Measurements from ENCODE around the gene ADIPOQ. TPM values are rescaled to one million over a fixed set of nuclear protein-coding genes. Genes with fewer than 3 reads are reported as not detected.
"Not testable (repeated sequence)": the region's sequence is repeated elsewhere in the genome, so short reads cannot be mapped to it uniquely, and the experiment has no call there.

The ADIPOQ gene
- total and polyA plus RNA-seq, 2 of the 4 experiments (the other 2 are of a cell fraction): not detected

GRCh38 chr3:186811313-186811712 is 31.2 kb upstream of the ADIPOQ start:
- H2AK9ac ChIP-seq (replicated peaks; ENCODE audit: low read depth, low read length, poor library complexity); H2AK5ac ChIP-seq (ENCODE audit: low read depth, low read length); H2BK5ac ChIP-seq (ENCODE audit: low read depth, low read length, poor library complexity, severe bottlenecking); dilution Hi-C loops (cut with HindIII; ENCODE audit: low sequenced_read_pairs, unreplicated experiment); H3K23ac ChIP-seq (ENCODE audit: low read depth, low read length); H3K4ac ChIP-seq (ENCODE audit: low read depth, low read length); H3K79me1 ChIP-seq (ENCODE audit: low read depth in 1 of 2, low read length in 2 of 2); H3K27me3 ChIP-seq (ENCODE audit: control insufficient read depth, insufficient read depth, low read length); H2BK15ac ChIP-seq (ENCODE audit: low read depth, low read length); H3K9ac ChIP-seq (ENCODE audit: low read depth, low read length); H3K36me3 ChIP-seq (ENCODE audit: control insufficient read depth, insufficient read depth, low read length); H2BK120ac ChIP-seq (ENCODE audit: low read depth, low read length); H3K56ac ChIP-seq (ENCODE audit: extremely low read depth, insufficient read depth, low read length); H4K5ac ChIP-seq (ENCODE audit: low read depth, low read length); H3K14ac ChIP-seq (replicated peaks; ENCODE audit: low read depth, low read length); H4K8ac ChIP-seq (ENCODE audit: low read depth in 2 of 2, low read length in 2 of 2); H3K4me2 ChIP-seq (ENCODE audit: low read depth, low read length); H4K20me1 ChIP-seq (ENCODE audit: insufficient read depth, low read length); ATAC-seq (ENCODE audit: low read depth); BruUV-seq (replicated peaks); H2BK20ac ChIP-seq (ENCODE audit: low read depth, low read length); H3K18ac ChIP-seq (ENCODE audit: low read depth, low read length); CTCF ChIA-PET; H3K9me3 ChIP-seq (ENCODE audit: control insufficient read depth, insufficient read depth, low read length); DNase-seq; H3K4me1 ChIP-seq (ENCODE audit: control insufficient read depth, insufficient read depth, low read length); POLR2A ChIA-PET (ENCODE audit: unreplicated experiment); H4K91ac ChIP-seq (ENCODE audit: insufficient read depth, low read depth, low read length); H3K9me1 ChIP-seq (ENCODE audit: insufficient read depth, low read length); H3K27ac ChIP-seq (ENCODE audit: insufficient read depth, low read length); H2AFZ ChIP-seq (replicated peaks; ENCODE audit: low read length, poor library complexity); H3K4me3 ChIP-seq (ENCODE audit: insufficient read depth, low read depth, low read length): not testable (repeated sequence)
- no CpG with 5 or more reads among the region's 29 CpGs for WGBS, 2 experiments (ENCODE audit: extremely low coverage in 2 of 2, insufficient read length in 1 of 2)
- in situ Hi-C loops (cut with MboI; ENCODE audit: low sequenced_read_pairs): loop anchor here (25.0 kb wide), 1 partner anchor 824 kb away; no protein-coding TSS in a partner anchor
- intact Hi-C loops (cut with micrococcal nuclease): loop anchor here (10.0 kb wide), 1 partner anchor 527 kb away; no protein-coding TSS in a partner anchor
